Transverse colon (tissue), 4 donors: ENCODE measurements around the gene HSD11B1. TPM values are rescaled to one million over a fixed set of nuclear protein-coding genes. Genes with fewer than 3 reads are reported as not detected.

Source experiments
- DNase-seq: peaks from one replicate; pipeline ENCODE4 v3.0.0-alpha.2; 2019
- H3K27ac ChIP-seq, 4 donors: fragments of 200-600 bp; sonication (generic); 2 replicates each; pipeline ENCODE4 v1.5.1; 2016 to 2018; ENCODE audit warnings: inconsistent platforms in 4 of 4
- H3K27me3 ChIP-seq: fragments of 200-600 bp; sonication (generic); 2 replicates; pipeline ENCODE4 v1.5.1; 2017; ENCODE audit warnings: inconsistent platforms
- H3K36me3 ChIP-seq, 4 donors: fragments of 200-600 bp; sonication (generic); 2 replicates each; pipeline ENCODE4 v1.5.1; 2017 to 2019; ENCODE audit warnings: inconsistent platforms in 4 of 4
- H3K4me1 ChIP-seq, 4 donors: fragments of 200-600 bp; sonication (generic); 2 replicates each; pipeline ENCODE4 v1.5.1; 2017 to 2020; ENCODE audit warnings: inconsistent platforms in 4 of 4
- H3K4me3 ChIP-seq, 4 donors: fragments of 200-600 bp; sonication (generic); 1 replicate in 1 of 4; 2 replicates in 3 of 4; pipeline versions ENCODE4 v1.5.1 to v1.6.1; 2017 to 2019; ENCODE audit warnings: inconsistent platforms in 4 of 4
- H3K9me3 ChIP-seq, 2 donors: fragments of 200-600 bp; sonication (generic); 2 replicates each; pipeline ENCODE4 v1.5.1; 2017 to 2019; ENCODE audit warnings: inconsistent platforms in 2 of 2
- EP300 ChIP-seq: sonication (generic); formaldehyde crosslinking; IDR thresholded peaks from one replicate; pipeline ENCODE4 v1.6.1; 2017; ENCODE audit warnings: antibody characterized with exemption, low read depth
- POLR2A ChIP-seq: fragments of 450-650 bp; IDR thresholded peaks from one replicate; pipeline ENCODE4 v1.6.1; 2016; ENCODE audit warnings: antibody characterized with exemption, mild to moderate bottlenecking, moderate library complexity
- POLR2AphosphoS5 ChIP-seq, 3 donors: sonication (generic); formaldehyde crosslinking; IDR thresholded peaks; one replicate each; pipeline ENCODE4 v1.6.1; 2016; ENCODE audit warnings: antibody characterized with exemption in 3 of 3
- WGBS, 2 donors: methylation state at CpG; one replicate each; pipeline ENCODE4 v1.1.5; 2018; ENCODE audit warnings: low coverage in 1 of 2; 5-methylcytosine and 5-hydroxymethylcytosine counted together
- in situ Hi-C, 4 donors: fragments of 200-750 bp; cut with MboI; loops; one replicate each; pipeline versions ENCODE4 v1.15.0 to v1.15.1; 2017; ENCODE audit warnings: low sequenced_read_pairs in 3 of 4, low pct_ligation_motif_present in 1 of 4, low pct_unique_long_range_greater_than_20kb in 1 of 4
- intact Hi-C: fragments of 100-400 bp; cut with DNase I; formaldehyde crosslinking; loops from one replicate; pipeline ENCODE4 v1.15.1; 2023; ENCODE audit warnings: low total_unique reads
- total RNA-seq, 4 donors: library from RNA; depleted of rRNA; stranded (reverse); fragments of >200 nt; gene quantifications; one replicate each; pipeline ENCODE4 v1.1.0, GENCODE V29; 2016
- TF ChIP-seq, protein P1 (sequence below), 5 experiments: fragments of 200-600 bp in 3 of 5; fragments of 450-650 bp in 2 of 5; sonication (generic) in 3 of 5; IDR thresholded peaks; 1 replicate in 2 of 5; 2 replicates in 3 of 5; pipeline ENCODE4 v1.5.1; 2016 to 2017; ENCODE audit warnings: antibody characterized with exemption in 5 of 5, inconsistent platforms in 3 of 5, mild to moderate bottlenecking in 2 of 5, moderate library complexity in 1 of 5

HSD11B1 gene
- total RNA-seq, 4 donors from 2014 or later = 1.5 to 3.7 (median 2.6) TPM; not detected in 1

GRCh38 chr1:209707308-209707707, 2.7 kb downstream of the HSD11B1 start:
- no peaks in the 10 kb centered on the region for H3K27me3 ChIP-seq
- no peaks in the 10 kb centered on the region for H3K36me3 ChIP-seq
- no peak overlapping the region for H3K4me3 ChIP-seq
- DNase-seq = no peak
- no peaks in the 10 kb centered on the region for H3K4me1 ChIP-seq
- H3K27ac ChIP-seq = no peak overlapping the region
- 96 to 100% methylated on average over 1 of the region's 1 CpG for WGBS, 2 donors
- intact Hi-C loops (no loop called here), in situ Hi-C loops (no loop called here)
- no peaks in the 10 kb centered on the region for H3K9me3 ChIP-seq
- TF ChIP-seq POLR2AphosphoS5 (IDR thresholded peaks at IDR 0.05) (no peak), POLR2A (no peak), EP300 (no peak)
- TF ChIP-seq, protein P1, sequence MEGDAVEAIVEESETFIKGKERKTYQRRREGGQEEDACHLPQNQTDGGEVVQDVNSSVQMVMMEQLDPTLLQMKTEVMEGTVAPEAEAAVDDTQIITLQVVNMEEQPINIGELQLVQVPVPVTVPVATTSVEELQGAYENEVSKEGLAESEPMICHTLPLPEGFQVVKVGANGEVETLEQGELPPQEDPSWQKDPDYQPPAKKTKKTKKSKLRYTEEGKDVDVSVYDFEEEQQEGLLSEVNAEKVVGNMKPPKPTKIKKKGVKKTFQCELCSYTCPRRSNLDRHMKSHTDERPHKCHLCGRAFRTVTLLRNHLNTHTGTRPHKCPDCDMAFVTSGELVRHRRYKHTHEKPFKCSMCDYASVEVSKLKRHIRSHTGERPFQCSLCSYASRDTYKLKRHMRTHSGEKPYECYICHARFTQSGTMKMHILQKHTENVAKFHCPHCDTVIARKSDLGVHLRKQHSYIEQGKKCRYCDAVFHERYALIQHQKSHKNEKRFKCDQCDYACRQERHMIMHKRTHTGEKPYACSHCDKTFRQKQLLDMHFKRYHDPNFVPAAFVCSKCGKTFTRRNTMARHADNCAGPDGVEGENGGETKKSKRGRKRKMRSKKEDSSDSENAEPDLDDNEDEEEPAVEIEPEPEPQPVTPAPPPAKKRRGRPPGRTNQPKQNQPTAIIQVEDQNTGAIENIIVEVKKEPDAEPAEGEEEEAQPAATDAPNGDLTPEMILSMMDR (IDR thresholded peaks at IDR 0.05) = no peak

- H3K27ac ChIP-seq = no peak overlapping the region
- H3K36me3 ChIP-seq = no peaks in the 10 kb centered on the region
- 62 to 68% methylated on average over 3 to 4 of the region's 4 CpGs for WGBS, 2 donors
- H3K4me1 ChIP-seq = no peaks in the 10 kb centered on the region
- H3K27me3 ChIP-seq = no peaks in the 10 kb centered on the region
- TF ChIP-seq POLR2AphosphoS5 (IDR thresholded peaks at IDR 0.05) (no peak), POLR2A (no peak), EP300 (no peak)
- TF ChIP-seq, protein P1 (IDR thresholded peaks at IDR 0.05) = no peak
- H3K9me3 ChIP-seq = no peaks in the 10 kb centered on the region
- intact Hi-C loops (no loop called here), in situ Hi-C loops (no loop called here)
- H3K4me3 ChIP-seq = no peak overlapping the region
- DNase-seq = no peak
Observed at GRCh38 chr1:209708297-209708696, 3.7 kb downstream of the HSD11B1 start.

- 61 to 73% methylated on average over 2 of the region's 2 CpGs for WGBS, 2 donors
- TF ChIP-seq POLR2AphosphoS5 (IDR thresholded peaks at IDR 0.05) (no peak), EP300 (no peak), POLR2A (no peak)
- TF ChIP-seq, protein P1 (IDR thresholded peaks at IDR 0.05) = no peak
- in situ Hi-C loops = no loop called here
- Histone ChIP-seq H3K4me1 (no peaks in the 10 kb centered on the region), H3K27ac (no peak overlapping the region), H3K4me3 (no peak overlapping the region), H3K9me3 (no peaks in the 10 kb centered on the region), H3K36me3 (no peaks in the 10 kb centered on the region), H3K27me3 (no peaks in the 10 kb centered on the region)
- DNase-seq = no peak
- intact Hi-C loops = no loop called here
Observed at GRCh38 chr1:209710093-209710492, 5.4 kb downstream of the HSD11B1 start.

DNA sequence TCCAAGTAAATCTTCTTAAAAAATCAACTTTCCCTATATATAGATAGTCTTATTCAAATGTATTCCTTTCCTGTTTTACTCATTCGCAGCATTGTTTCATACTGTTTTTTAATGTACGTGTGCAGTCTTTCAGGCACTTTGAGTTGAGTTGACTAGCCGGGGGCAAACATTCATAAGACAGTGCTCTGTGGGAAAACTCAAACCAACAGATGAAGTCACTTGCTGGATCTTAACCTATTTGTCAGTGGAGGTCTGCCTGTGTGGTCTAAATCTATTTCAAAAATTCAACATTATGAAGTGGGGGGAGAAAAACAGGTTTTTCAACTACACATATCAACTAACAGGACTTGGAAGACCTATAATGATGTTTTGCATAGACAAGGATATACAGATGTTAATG, 6.2 kb downstream of the HSD11B1 start:
- Histone ChIP-seq H3K4me1 (no peaks in the 10 kb centered on the region), H3K27me3 (no peaks in the 10 kb centered on the region), H3K36me3 (no peaks in the 10 kb centered on the region), H3K4me3 (no peak overlapping the region), H3K27ac (no peak overlapping the region), H3K9me3 (no peaks in the 10 kb centered on the region)
- TF ChIP-seq, protein P1 (IDR thresholded peaks at IDR 0.05) = no peak
- no peak for TF ChIP-seq POLR2AphosphoS5 (IDR thresholded peaks at IDR 0.05)
- TF ChIP-seq POLR2A = no peak
- no peak for TF ChIP-seq EP300
- intact Hi-C loops (no loop called here), in situ Hi-C loops (no loop called here)
- 78 to 80% methylated on average over 1 to 3 of the region's 3 CpGs for WGBS, 2 donors
- no peak for DNase-seq
